H1 (cell line): ENCODE measurements around the gene TNF. TPM values are rescaled to one million over a fixed set of nuclear protein-coding genes. Genes with fewer than 3 reads are reported as not detected.

ENCODE experiments used
- CTCF ChIA-PET: fragments of 300-600 bp; sonication (Branson Sonifier 250); formaldehyde crosslinking; loops from one replicate; lab custom pipeline; 2021; ENCODE audit not compliant: partially characterized antibody; lab: Charles Lee
- POLR2A ChIA-PET: fragments of 300-600 bp; sonication (Branson Sonifier 250); formaldehyde crosslinking; loops from one replicate; lab custom pipeline; 2021; ENCODE audit warnings: inconsistent platforms; ENCODE audit not compliant: partially characterized antibody; lab: Charles Lee
- DNase-seq, 2 experiments: peaks; one replicate each; pipeline versions ENCODE4 v3.0.0 to v3.0.0-alpha.2; 2010 to 2022; ENCODE audit warnings: low spot score in 2 of 2, low read depth in 1 of 2, mixed read lengths in 1 of 2
- FAIRE-seq: peaks from 2 replicates; lab custom pipeline; 2011; peaks lifted over from hg19 to GRCh38; lab: Jason Lieb, UNC
- H2AFZ ChIP-seq: 2 replicates; pipeline ENCODE4 v1.8.1; 2012; ENCODE audit warnings: low read length, inconsistent platforms
- H2AK5ac ChIP-seq: 2 replicates; pipeline ENCODE4 v1.6.1; 2013; ENCODE audit warnings: low read depth, low read length
- H2BK120ac ChIP-seq: replicated peaks from 2 replicates; pipeline ENCODE3; 2013; ENCODE audit warnings: low read depth, low read length, inconsistent platforms
- H2BK12ac ChIP-seq: 2 replicates; pipeline ENCODE4 v1.6.1; 2013; ENCODE audit warnings: low read depth, low read length
- H2BK15ac ChIP-seq: 2 replicates; pipeline ENCODE4 v1.6.1; 2013; ENCODE audit warnings: low read length
- H2BK20ac ChIP-seq: 2 replicates; pipeline ENCODE4 v1.6.1; 2013; ENCODE audit warnings: low read length
- H2BK5ac ChIP-seq: 2 replicates; pipeline ENCODE4 v1.6.1; 2013; ENCODE audit warnings: low read depth, low read length
- H3K14ac ChIP-seq: 2 replicates; pipeline ENCODE4 v1.6.1; 2013; ENCODE audit warnings: inconsistent platforms; ENCODE audit not compliant: insufficient read length
- H3K18ac ChIP-seq: 2 replicates; pipeline ENCODE4 v1.6.1; 2013; ENCODE audit warnings: low read length; ENCODE audit errors: extremely low read depth
- H3K23ac ChIP-seq: 2 replicates; pipeline ENCODE4 v1.6.1; 2013; ENCODE audit warnings: inconsistent platforms; ENCODE audit not compliant: insufficient read length
- H3K23me2 ChIP-seq: 2 replicates; pipeline ENCODE4 v1.6.1; 2013; ENCODE audit warnings: low read depth, low read length
- H3K27ac ChIP-seq: 2 replicates; pipeline ENCODE4 v1.6.1; 2011; ENCODE audit warnings: low read depth, low read length, inconsistent platforms
- H3K27me3 ChIP-seq, 4 experiments: replicated peaks in 1 of 4; 1 replicate in 1 of 4; 2 replicates in 3 of 4; pipeline versions ENCODE4 v1.6.1 to v1.8.1; 2011 to 2013; ENCODE audit warnings: low read length in 3 of 4, mild to moderate bottlenecking in 3 of 4, inconsistent platforms in 2 of 4, mixed read lengths in 2 of 4, moderate library complexity in 1 of 4; ENCODE audit not compliant: control insufficient read depth in 3 of 4, insufficient read depth in 3 of 4; ENCODE audit errors: extremely low read depth in 1 of 4
- H3K36me3 ChIP-seq, 4 experiments: 2 replicates each; pipeline versions ENCODE4 v1.6.1 to v1.8.1; 2011 to 2013; ENCODE audit warnings: mild to moderate bottlenecking in 4 of 4, low read length in 3 of 4, moderate library complexity in 2 of 4, control low read depth in 1 of 4, inconsistent platforms in 1 of 4; ENCODE audit not compliant: insufficient read depth in 4 of 4, control insufficient read depth in 2 of 4
- H3K4ac ChIP-seq: replicated peaks from 2 replicates; pipeline ENCODE3; 2013; ENCODE audit warnings: low read length, low read depth, mixed read lengths, inconsistent platforms; ENCODE audit not compliant: insufficient read length
- H3K4me1 ChIP-seq, 4 experiments: replicated peaks in 1 of 4; 1 replicate in 1 of 4; 2 replicates in 3 of 4; pipeline versions ENCODE4 v1.6.1 to v1.8.1; 2011 to 2013; ENCODE audit warnings: low read length in 3 of 4, inconsistent platforms in 2 of 4, mixed read lengths in 1 of 4; ENCODE audit not compliant: insufficient read depth in 4 of 4, control insufficient read depth in 3 of 4
- H3K4me2 ChIP-seq, 2 experiments: 2 replicates each; pipeline versions ENCODE4 v1.6.1 to v1.8.1; 2011 to 2013; ENCODE audit warnings: low read depth in 2 of 2, low read length in 2 of 2, control low read depth in 1 of 2, inconsistent platforms in 1 of 2, mild to moderate bottlenecking in 1 of 2; ENCODE audit not compliant: insufficient read depth in 1 of 2
- H3K4me3 ChIP-seq, 4 experiments: fragments of 200-600, 300-600 bp in 1 of 4; sonication (generic), shearing (Covaris generic), sonication (Bioruptor Twin) in 1 of 4; 2 replicates each; pipeline versions ENCODE4 v1.5.1 to v1.8.1; 2011 to 2016; ENCODE audit warnings: low read length in 4 of 4, low read depth in 3 of 4, control low read depth in 2 of 4, inconsistent platforms in 2 of 4, mild to moderate bottlenecking in 2 of 4, mixed read lengths in 1 of 4, moderate library complexity in 1 of 4; ENCODE audit not compliant: insufficient read depth in 2 of 4; ENCODE audit errors: extremely low read depth in 1 of 4
- H3K56ac ChIP-seq: replicated peaks from 2 replicates; pipeline ENCODE3; 2013; ENCODE audit warnings: low read depth, mild to moderate bottlenecking, mixed read lengths, low read length, inconsistent platforms; ENCODE audit not compliant: insufficient read length
- H3K79me1 ChIP-seq: 2 replicates; pipeline ENCODE4 v1.6.1; 2013; ENCODE audit warnings: low read depth, low read length, control low read depth
- H3K79me2 ChIP-seq, 2 experiments: 2 replicates each; pipeline versions ENCODE4 v1.6.1 to v1.8.1; 2012 to 2013; ENCODE audit warnings: low read length in 2 of 2, mild to moderate bottlenecking in 2 of 2, inconsistent platforms in 1 of 2; ENCODE audit not compliant: insufficient read depth in 2 of 2, control insufficient read depth in 1 of 2
- H3K9ac ChIP-seq, 4 experiments: replicated peaks in 1 of 4; 1 replicate in 1 of 4; 2 replicates in 3 of 4; pipeline versions ENCODE4 v1.6.1 to v1.8.1; 2011 to 2013; ENCODE audit warnings: low read depth in 3 of 4, low read length in 3 of 4, control low read depth in 2 of 4, mild to moderate bottlenecking in 2 of 4, moderate library complexity in 2 of 4, inconsistent platforms in 1 of 4; ENCODE audit errors: extremely low read depth in 1 of 4
- H3K9me3 ChIP-seq, 2 experiments: 2 replicates each; pipeline versions ENCODE4 v1.6.1 to v1.8.1; 2012 to 2013; ENCODE audit warnings: mild to moderate bottlenecking in 2 of 2, moderate library complexity in 2 of 2, control low read depth in 1 of 2, inconsistent platforms in 1 of 2, low read depth in 1 of 2, low read length in 1 of 2, mixed read lengths in 1 of 2; ENCODE audit not compliant: insufficient read depth in 2 of 2
- H4K20me1 ChIP-seq, 2 experiments: replicated peaks in 1 of 2; 2 replicates each; pipeline versions ENCODE3 to v1.8.1; 2011 to 2013; ENCODE audit warnings: inconsistent platforms in 2 of 2, low read length in 2 of 2, mild to moderate bottlenecking in 1 of 2; ENCODE audit not compliant: insufficient read depth in 2 of 2, control insufficient read depth in 1 of 2
- H4K5ac ChIP-seq: 2 replicates; pipeline ENCODE4 v1.6.1; 2013; ENCODE audit warnings: low read length, low read depth, mixed read lengths, inconsistent platforms; ENCODE audit not compliant: insufficient read length
- H4K8ac ChIP-seq: 2 replicates; pipeline ENCODE4 v1.8.0; 2013; ENCODE audit warnings: mild to moderate bottlenecking, moderate library complexity, low read length, inconsistent platforms; ENCODE audit not compliant: insufficient read depth; ENCODE audit errors: extremely low read depth
- H4K91ac ChIP-seq: replicated peaks from 2 replicates; pipeline ENCODE3; 2013; ENCODE audit warnings: low read length, mixed read lengths, inconsistent platforms; ENCODE audit not compliant: insufficient read length
- HDAC6 ChIP-seq: IDR thresholded peaks from one replicate; pipeline ENCODE4 v1.7.1; 2012; ENCODE audit warnings: low read depth, mild to moderate bottlenecking, inconsistent platforms, low read length, moderate library complexity
- WGBS, 2 experiments: shearing (Covaris generic) in 1 of 2; methylation state at CpG; one replicate each; pipeline versions ENCODE4 v1.1.6 to v1.1.7; 2013 to 2015; ENCODE audit warnings: low lambda C conversion rate in 2 of 2, mixed read lengths in 2 of 2, inconsistent platforms in 1 of 2, low coverage in 1 of 2, missing lambda C conversion rate in 1 of 2; ENCODE audit not compliant: insufficient replicate concordance in 2 of 2, insufficient coverage in 1 of 2, insufficient read length in 1 of 2; ENCODE audit errors: extremely low coverage in 1 of 2, missing lambda C conversion rate in 1 of 2; 5-methylcytosine and 5-hydroxymethylcytosine counted together
- polyA plus RNA-seq, 7 experiments: library from polyadenylated mRNA; depleted of rRNA in 3 of 7; stranded (reverse) in 5 of 7; unstranded in 2 of 7; fragments of >200 nt in 5 of 7; fragments of 200-250 nt in 2 of 7; gene quantifications; 1 replicate in 5 of 7; 2 replicates in 1 of 7; 4 replicates in 1 of 7; pipeline versions ENCODE4 v1.2.1 to v1.2.3, GENCODE V29; 2011 to 2013; ENCODE audit warnings: missing spikeins in 2 of 7, mixed read lengths in 2 of 7
- total RNA-seq: library from RNA; stranded (reverse); fragmentation: NEBNext Ultra II Directional; extraction: Animal tissue kit (Norgen Biotek cat#: 25700); gene quantifications from 2 replicates; pipeline ENCODE4 v1.2.1, GENCODE V29; 2021

TNF gene
- total and polyA plus RNA-seq, 2 of the 8 experiments (the other 6 are each of a cell fraction or from before 2014, with no cell fraction given): not detected

DNA sequence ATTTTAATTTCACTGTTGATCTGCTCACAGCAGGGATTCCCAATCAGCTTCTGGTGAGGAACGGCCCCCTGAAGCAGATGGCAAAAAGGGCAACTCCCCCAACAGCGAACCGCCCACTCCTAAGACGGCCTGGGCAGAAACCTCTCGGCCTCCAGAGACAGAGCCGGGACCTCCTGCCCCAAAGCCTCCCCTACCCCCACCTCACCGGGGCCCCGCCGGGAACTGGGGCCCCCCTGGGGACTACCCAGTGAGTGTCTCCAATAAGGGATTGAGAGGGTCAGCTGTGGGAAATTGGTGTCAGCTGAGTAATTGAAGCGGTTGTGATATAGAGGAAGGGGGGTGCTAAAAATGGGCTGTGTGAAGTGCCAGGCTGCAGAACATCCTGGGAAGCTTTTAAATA, 51.6 kb downstream of the TNF start:
- TF ChIP-seq HDAC6: no peak
- TF ChIP-seq, all 59 proteins: peak for 0
- Histone ChIP-seq H4K5ac (no peak overlapping the region), H2BK12ac (no peak overlapping the region), H3K36me3 (peaks cover 78 to 98% (median 89%) of the 10 kb centered on the region in 4 experiments), H3K23ac (no peak overlapping the region), H3K4ac (no peak overlapping the region), H2AFZ (no peak overlapping the region), H3K4me2 (no peak overlapping the region), H3K14ac (no peak overlapping the region), H4K8ac (no peak overlapping the region), H3K27ac (no peak overlapping the region), H3K27me3 (no peaks in the 10 kb centered on the region), H3K79me2 (peaks cover 17 to 37% of the 10 kb centered on the region in 2 experiments), H2BK20ac (no peak overlapping the region), H4K20me1 (peaks cover 7 to 23% of the 10 kb centered on the region in 2 experiments), H3K18ac (no peak overlapping the region), H3K23me2 (no peaks in the 10 kb centered on the region), H2AK5ac (no peak overlapping the region), H2BK15ac (no peak overlapping the region), H3K4me1 (no peaks in the 10 kb centered on the region; a peak in 1 of 7 replicates), H4K91ac (no peak overlapping the region), H3K56ac (no peak overlapping the region), H3K9ac (no peak overlapping the region), H3K4me3 (no peak overlapping the region), H3K79me1 (peaks cover 21% of the 10 kb centered on the region; the same call in 1 of the 2 replicates), H3K9me3 (no peaks in the 10 kb centered on the region), H2BK5ac (no peak overlapping the region), H2BK120ac (no peak overlapping the region)
- ChIA-PET CTCF (interaction anchor here (0.8 to 3.2 kb wide), 5 partner anchors 8 to 25 kb away, joined by 3 to 10 read pairs (median 4); no protein-coding TSS in a partner anchor), POLR2A (interaction anchor here (0.7 to 34.9 kb wide), 9 partner anchors 9 to 187 kb away, joined by 3 to 883 read pairs (median 5); partner anchors contain the start of genes AIF1, APOM, BAG6 and C6orf47)
- 89% methylated on average over 10 of the region's 10 CpGs; no CpG with 5 or more reads in 1 of the 2 experiments for WGBS, 2 experiments
- no peak for FAIRE-seq
- DNase-seq: no peak
